SJCRH30 (cell line): Measurements from ENCODE around the gene OBP2A. TPM values are rescaled to one million over a fixed set of nuclear protein-coding genes. Genes with fewer than 3 reads are reported as not detected.

Experiments
- DNase-seq, 2 experiments: peaks; one replicate each; pipeline ENCODE4 v3.0.0-alpha.2; 2015 to 2020
- H3K27ac ChIP-seq: fragments of 250-450 bp; sonication (Bioruptor Pico); 2 replicates; pipeline ENCODE4 v1.5.1; 2020; ENCODE audit warnings: mild to moderate bottlenecking, moderate library complexity
- H3K27me3 ChIP-seq: fragments of 250-450 bp; sonication (Bioruptor Pico); 2 replicates; pipeline ENCODE4 v1.5.1; 2020; ENCODE audit warnings: mild to moderate bottlenecking, moderate library complexity
- H3K36me3 ChIP-seq: fragments of 250-450 bp; sonication (Bioruptor Pico); 2 replicates; pipeline ENCODE4 v1.5.1; 2020; ENCODE audit warnings: mild to moderate bottlenecking, moderate library complexity
- H3K4me1 ChIP-seq: fragments of 250-450 bp; sonication (Bioruptor Pico); 2 replicates; pipeline ENCODE4 v1.5.1; 2020; ENCODE audit warnings: mild to moderate bottlenecking, moderate library complexity
- H3K4me3 ChIP-seq: fragments of 250-450 bp; sonication (Bioruptor Pico); 2 replicates; pipeline ENCODE4 v1.5.1; 2020; ENCODE audit warnings: mild to moderate bottlenecking, moderate library complexity
- H3K9me3 ChIP-seq: fragments of 250-450 bp; sonication (Bioruptor Pico); replicated peaks from 2 replicates; pipeline ENCODE4 v1.5.1; 2020; ENCODE audit warnings: mild to moderate bottlenecking, moderate library complexity
- total RNA-seq: library from RNA; depleted of rRNA; stranded (reverse); fragments of >200 nt; shearing (Covaris generic); gene quantifications from 2 replicates; pipeline ENCODE4 v1.2.3, GENCODE V29; 2014

The OBP2A gene
- total RNA-seq, 1 experiment from 2014 or later = not detected

- no peaks in the 10 kb centered on the region for H3K9me3 ChIP-seq
- H3K36me3 ChIP-seq = no peaks in the 10 kb centered on the region
- no peak overlapping the region for H3K4me3 ChIP-seq
- DNase-seq = no peak
- no peaks in the 10 kb centered on the region for H3K4me1 ChIP-seq
- H3K27ac ChIP-seq = no peak overlapping the region
- peaks cover 11% of the 10 kb centered on the region; the same call in 1 of the 2 replicates for H3K27me3 ChIP-seq
Measured at GRCh38 chr9:135565636-135566035, 19.7 kb downstream of the OBP2A start.

- no peaks in the 10 kb centered on the region for H3K4me1 ChIP-seq
- H3K9me3 ChIP-seq = no peaks in the 10 kb centered on the region
- H3K27ac ChIP-seq = no peak overlapping the region
- no peak overlapping the region for H3K4me3 ChIP-seq
- H3K36me3 ChIP-seq = no peaks in the 10 kb centered on the region
- H3K27me3 ChIP-seq = peaks cover 11% of the 10 kb centered on the region; the same call in 1 of the 2 replicates
- DNase-seq = no peak
Measured at GRCh38 chr9:135566552-135566951, 20.6 kb downstream of the OBP2A start.

GRCh38 chr9:135567311-135567710 is 21.4 kb downstream of the OBP2A start:
- H3K4me1 ChIP-seq = no peaks in the 10 kb centered on the region
- H3K36me3 ChIP-seq = no peaks in the 10 kb centered on the region
- DNase-seq = no peak
- H3K27ac ChIP-seq = no peak overlapping the region
- H3K4me3 ChIP-seq = no peak overlapping the region
- peaks cover 11% of the 10 kb centered on the region; the same call in 1 of the 2 replicates for H3K27me3 ChIP-seq
- no peaks in the 10 kb centered on the region for H3K9me3 ChIP-seq

GRCh38 chr9:135568026-135568425 is 22.1 kb downstream of the OBP2A start:
- Histone ChIP-seq H3K27me3 (peaks cover 11% of the 10 kb centered on the region; the same call in 1 of the 2 replicates), H3K9me3 (no peaks in the 10 kb centered on the region), H3K27ac (no peak overlapping the region), H3K36me3 (no peaks in the 10 kb centered on the region), H3K4me3 (no peak overlapping the region), H3K4me1 (no peaks in the 10 kb centered on the region)
- no peak for DNase-seq

GRCh38 chr9:135570456-135570855 is 24.5 kb downstream of the OBP2A start:
- H3K27me3 ChIP-seq = peaks cover 8% of the 10 kb centered on the region; the same call in 1 of the 2 replicates
- no peaks in the 10 kb centered on the region for H3K9me3 ChIP-seq
- H3K4me1 ChIP-seq = no peaks in the 10 kb centered on the region
- DNase-seq = no peak
- H3K36me3 ChIP-seq = no peaks in the 10 kb centered on the region
- no peak overlapping the region for H3K27ac ChIP-seq
- H3K4me3 ChIP-seq = no peak overlapping the region

GRCh38 chr9:135572233-135572632 is 26.3 kb downstream of the OBP2A start:
- Histone ChIP-seq H3K9me3 (no peaks in the 10 kb centered on the region), H3K27me3 (peaks cover 14% of the 10 kb centered on the region; the same call in 1 of the 2 replicates)
- DNase-seq = no peak

GRCh38 chr9:135573124-135573523 is 27.2 kb downstream of the OBP2A start:
- Histone ChIP-seq H3K27ac (no peak overlapping the region), H3K4me1 (no peaks in the 10 kb centered on the region), H3K9me3 (no peaks in the 10 kb centered on the region), H3K4me3 (no peak overlapping the region), H3K27me3 (peaks cover 17% of the 10 kb centered on the region; the same call in 1 of the 2 replicates), H3K36me3 (no peaks in the 10 kb centered on the region)
- no peak for DNase-seq

More at GRCh38 chr9:135572233-135572632, 26.3 kb downstream of the OBP2A start:
- no peaks in the 10 kb centered on the region for H3K4me1 ChIP-seq
- H3K27ac ChIP-seq = no peak overlapping the region
- no peaks in the 10 kb centered on the region for H3K36me3 ChIP-seq
- no peak overlapping the region for H3K4me3 ChIP-seq

- H3K4me3 ChIP-seq = no peak overlapping the region
- H3K27ac ChIP-seq = no peak overlapping the region
- no peaks in the 10 kb centered on the region for H3K36me3 ChIP-seq
- peaks cover 15% of the 10 kb centered on the region; the same call in 1 of the 2 replicates for H3K27me3 ChIP-seq
- no peaks in the 10 kb centered on the region for H3K4me1 ChIP-seq
- H3K9me3 ChIP-seq = no peaks in the 10 kb centered on the region
- DNase-seq = no peak
Measured at GRCh38 chr9:135574331-135574730, 28.4 kb downstream of the OBP2A start.

GRCh38 chr9:135574943-135575342 is 29.0 kb downstream of the OBP2A start:
- H3K27ac ChIP-seq = no peak overlapping the region
- H3K4me1 ChIP-seq = no peaks in the 10 kb centered on the region
- peaks cover 15% of the 10 kb centered on the region; the same call in 1 of the 2 replicates for H3K27me3 ChIP-seq
- no peaks in the 10 kb centered on the region for H3K9me3 ChIP-seq
- no peak overlapping the region for H3K4me3 ChIP-seq
- H3K36me3 ChIP-seq = no peaks in the 10 kb centered on the region
- DNase-seq = no peak

GRCh38 chr9:135575995-135576631 is 30.2 kb downstream of the OBP2A start:
- Histone ChIP-seq H3K27ac (no peak overlapping the region), H3K36me3 (no peaks in the 10 kb centered on the region), H3K27me3 (peaks cover 15% of the 10 kb centered on the region; the same call in 1 of the 2 replicates), H3K9me3 (no peaks in the 10 kb centered on the region), H3K4me1 (no peaks in the 10 kb centered on the region), H3K4me3 (no peak overlapping the region)
- DNase-seq = no peak

- no peak overlapping the region for H3K4me3 ChIP-seq
- peaks cover 15% of the 10 kb centered on the region; the same call in 1 of the 2 replicates for H3K27me3 ChIP-seq
- H3K36me3 ChIP-seq = no peaks in the 10 kb centered on the region
- no peaks in the 10 kb centered on the region for H3K9me3 ChIP-seq
- no peak for DNase-seq
- no peaks in the 10 kb centered on the region for H3K4me1 ChIP-seq
- H3K27ac ChIP-seq = no peak overlapping the region
Measured at GRCh38 chr9:135577256-135577655, 31.3 kb downstream of the OBP2A start.

GRCh38 chr9:135579356-135579755 is 33.4 kb downstream of the OBP2A start:
- H3K4me1 ChIP-seq = no peaks in the 10 kb centered on the region
- H3K27me3 ChIP-seq = peaks cover 15% of the 10 kb centered on the region; the same call in 1 of the 2 replicates
- no peak for DNase-seq
- no peak overlapping the region for H3K27ac ChIP-seq
- no peaks in the 10 kb centered on the region for H3K9me3 ChIP-seq
- no peak overlapping the region for H3K4me3 ChIP-seq
- H3K36me3 ChIP-seq = no peaks in the 10 kb centered on the region

- H3K27ac ChIP-seq = no peak overlapping the region
- H3K4me1 ChIP-seq = no peaks in the 10 kb centered on the region
- no peaks in the 10 kb centered on the region for H3K9me3 ChIP-seq
- H3K27me3 ChIP-seq = peaks cover 15% of the 10 kb centered on the region; the same call in 1 of the 2 replicates
- H3K36me3 ChIP-seq = no peaks in the 10 kb centered on the region
- no peak overlapping the region for H3K4me3 ChIP-seq
- DNase-seq = no peak
Measured at GRCh38 chr9:135579889-135580660, 34.1 kb downstream of the OBP2A start.

- no peaks in the 10 kb centered on the region for H3K36me3 ChIP-seq
- H3K27me3 ChIP-seq = peaks cover 10% of the 10 kb centered on the region; the same call in 1 of the 2 replicates
Measured at GRCh38 chr9:135580664-135581380, 34.9 kb downstream of the OBP2A start.

More at GRCh38 chr9:135580664-135581380, 34.9 kb downstream of the OBP2A start:
- Histone ChIP-seq H3K4me1 (no peaks in the 10 kb centered on the region), H3K27ac (no peak overlapping the region), H3K9me3 (no peaks in the 10 kb centered on the region), H3K4me3 (no peak overlapping the region)
- DNase-seq = no peak
